HCEC 1CT (cell line): ENCODE results near the gene MMD2.

Experiments
- DNase-seq: peaks from one replicate; pipeline ENCODE4 v3.0.0-alpha.2; 2017

MMD2 gene

GRCh38 chr7:4866528-4867496 is 92.2 kb downstream of the MMD2 start:
- no peak for DNase-seq

- no peak for DNase-seq
Measured at GRCh38 chr7:4862156-4862555, 96.8 kb downstream of the MMD2 start.

GRCh38 chr7:4861673-4862072 is 97.3 kb downstream of the MMD2 start, which contains the start of gene PAPOLB:
Gene PAPOLB (minus strand): TSS chr7:4862030. CDS start chr7:4861810, 220 bp downstream.
- DNase-seq = no peak

- DNase-seq = no peak
Measured at GRCh38 chr7:4861227-4861626, 97.8 kb downstream of the MMD2 start.

- DNase-seq = no peak
Measured at GRCh38 chr7:4857189-4857588, 101.8 kb downstream of the MMD2 start.

- DNase-seq = no peak
Measured at GRCh38 chr7:4856336-4857057, 102.5 kb downstream of the MMD2 start.
